Hepatocyte (in vitro differentiated cells): ENCODE measurements around the gene VAC14. TPM values are rescaled to one million over a fixed set of nuclear protein-coding genes. Genes with fewer than 3 reads are reported as not detected.

Experiments used
- DNase-seq: peaks from one replicate; pipeline ENCODE4 v3.0.0-alpha.2; 2016; ENCODE audit warnings: low spot score
- H2AFZ ChIP-seq: fragments of 200-600 bp; sonication (generic); 2 replicates; pipeline ENCODE4 v1.6.0; 2016; ENCODE audit warnings: antibody characterized with exemption, mild to moderate bottlenecking
- H3K27ac ChIP-seq: fragments of 200-600 bp; sonication (generic); 2 replicates; pipeline ENCODE4 v1.5.1; 2016; ENCODE audit warnings: mild to moderate bottlenecking
- H3K27me3 ChIP-seq: fragments of 200-600 bp; sonication (generic); 2 replicates; pipeline ENCODE4 v1.6.1; 2016
- H3K36me3 ChIP-seq: fragments of 200-600 bp; sonication (generic); replicated peaks from 2 replicates; pipeline ENCODE4 v1.5.1; 2016; ENCODE audit warnings: low read depth; ENCODE audit not compliant: insufficient read depth
- H3K4me1 ChIP-seq: fragments of 200-600 bp; sonication (generic); 2 replicates; pipeline ENCODE4 v1.5.1; 2016; ENCODE audit warnings: mild to moderate bottlenecking, moderate library complexity; ENCODE audit not compliant: insufficient read depth
- H3K4me2 ChIP-seq: fragments of 200-600 bp; sonication (generic); 2 replicates; pipeline ENCODE4 v1.6.0; 2016
- H3K4me3 ChIP-seq: fragments of 200-600 bp; sonication (generic); 2 replicates; pipeline ENCODE4 v1.5.1; 2016; ENCODE audit warnings: mild to moderate bottlenecking
- H3K79me2 ChIP-seq: fragments of 200-600 bp; sonication (generic); 2 replicates; pipeline ENCODE4 v1.6.0; 2017; ENCODE audit warnings: mild to moderate bottlenecking
- H3K9me2 ChIP-seq: fragments of 200-600 bp; sonication (generic); replicated peaks from 2 replicates; pipeline ENCODE4 v1.6.0; 2017; ENCODE audit warnings: mild to moderate bottlenecking; ENCODE audit not compliant: insufficient read depth
- H3K9me3 ChIP-seq: fragments of 200-600 bp; sonication (generic); 2 replicates; pipeline ENCODE4 v1.5.1; 2016; ENCODE audit warnings: low read depth, mild to moderate bottlenecking
- H4K20me1 ChIP-seq: fragments of 200-600 bp; sonication (generic); 2 replicates; pipeline ENCODE4 v1.6.0; 2016; ENCODE audit warnings: mild to moderate bottlenecking; ENCODE audit not compliant: insufficient read depth, poor library complexity, severe bottlenecking
- CTCF ChIP-seq: fragments of 200-600 bp; sonication (generic); IDR thresholded peaks from 2 replicates; pipeline ENCODE4 v1.5.1; 2016; ENCODE audit warnings: antibody characterized with exemption, mild to moderate bottlenecking; ENCODE audit not compliant: poor library complexity
- EZH2 ChIP-seq: fragments of 200-600 bp; sonication (generic); IDR thresholded peaks from 2 replicates; pipeline ENCODE4 v1.6.1; 2016; ENCODE audit warnings: antibody characterized with exemption, mild to moderate bottlenecking, borderline replicate concordance
- EZH2phosphoT487 ChIP-seq: fragments of 200-600 bp; sonication (generic); IDR thresholded peaks from one replicate; pipeline ENCODE4 v1.6.1; 2018; ENCODE audit warnings: antibody characterized with exemption, mild to moderate bottlenecking, low read depth, moderate library complexity; ENCODE audit not compliant: unreplicated experiment, severe bottlenecking
- WGBS: methylation state at CpG from one replicate; pipeline ENCODE4 v1.1.6; 2016; ENCODE audit warnings: low lambda C conversion rate; ENCODE audit errors: missing lambda C conversion rate; 5-methylcytosine and 5-hydroxymethylcytosine counted together
- polyA plus RNA-seq: library from polyadenylated mRNA; unstranded; fragments of >200 nt; fragmentation: Nextera tagmentation; extraction: Ambion mirVana; gene quantifications from 2 replicates; pipeline ENCODE4 v1.2.1, GENCODE V29; 2016
- total RNA-seq: library from RNA; depleted of rRNA; stranded (reverse); fragments of >200 nt; gene quantifications from 2 replicates; pipeline ENCODE4 v1.2.3, GENCODE V29; 2014

Gene VAC14
- total and polyA plus RNA-seq, 2 experiments from 2014 or later = 35.8 to 49.4 TPM

- H3K9me2 ChIP-seq = no peaks in the 10 kb centered on the region
- H3K79me2 ChIP-seq = peaks cover 40% of the 10 kb centered on the region
- no peak for DNase-seq
- no peaks in the 10 kb centered on the region for H3K36me3 ChIP-seq
- peaks cover 10% of the 10 kb centered on the region for H3K4me1 ChIP-seq
- H3K27me3 ChIP-seq = peaks cover 4% of the 10 kb centered on the region
- H3K4me2 ChIP-seq = peak overlapping the region; percentile 95
- peaks cover 2% of the 10 kb centered on the region for H4K20me1 ChIP-seq
- H3K4me3 ChIP-seq = no peak overlapping the region
- no peaks in the 10 kb centered on the region for H3K9me3 ChIP-seq
- H2AFZ ChIP-seq = peak overlapping the region; percentile 17
- no peak overlapping the region for H3K27ac ChIP-seq
- WGBS = 59% methylated on average over 3 of the region's 3 CpGs
- no peak for TF ChIP-seq EZH2phosphoT487
- no peak for TF ChIP-seq EZH2
- TF ChIP-seq CTCF = no peak
Measured at GRCh38 chr16:70801611-70802010, 653 bp upstream of the VAC14 start.

GRCh38 chr16:70800311-70800710 lies 647 bp downstream of the VAC14 start:
- H3K9me3 ChIP-seq = no peaks in the 10 kb centered on the region
- H3K36me3 ChIP-seq = no peaks in the 10 kb centered on the region
- TF ChIP-seq EZH2 (no peak), CTCF (no peak), EZH2phosphoT487 (no peak)
- peak; percentile 15 for DNase-seq
- H4K20me1 ChIP-seq = peaks cover 3% of the 10 kb centered on the region
- no peaks in the 10 kb centered on the region for H3K9me2 ChIP-seq
- H3K27ac ChIP-seq = peak overlapping the region; percentile 47
- H3K79me2 ChIP-seq = peaks cover 53% of the 10 kb centered on the region
- H2AFZ ChIP-seq = peak overlapping the region; percentile 77
- peak overlapping the region; percentile 95 for H3K4me2 ChIP-seq
- H3K27me3 ChIP-seq = no peaks in the 10 kb centered on the region
- peak overlapping the region; percentile 79 for H3K4me3 ChIP-seq
- H3K4me1 ChIP-seq = peaks cover 10% of the 10 kb centered on the region
- 25% methylated on average over 7 of the region's 7 CpGs for WGBS

- DNase-seq = no peak
- Histone ChIP-seq H3K4me3 (no peak overlapping the region), H4K20me1 (peaks cover 34% of the 10 kb centered on the region), H3K27me3 (no peaks in the 10 kb centered on the region), H3K4me1 (peaks cover 10% of the 10 kb centered on the region), H3K36me3 (no peaks in the 10 kb centered on the region), H2AFZ (no peak overlapping the region), H3K9me2 (no peaks in the 10 kb centered on the region), H3K9me3 (no peaks in the 10 kb centered on the region), H3K4me2 (no peak overlapping the region), H3K79me2 (peaks cover 86% of the 10 kb centered on the region), H3K27ac (no peak overlapping the region)
- WGBS = 96% methylated on average over 3 of the region's 3 CpGs
- no peak for TF ChIP-seq EZH2
- no peak for TF ChIP-seq EZH2phosphoT487
- no peak for TF ChIP-seq CTCF
Measured at GRCh38 chr16:70796301-70796700, 4.7 kb downstream of the VAC14 start.
